Esophagus squamous epithelium (tissue), 4 donors: ENCODE measurements around the gene MINDY1.
A peak's percentile ranks its signal among the peaks of the same experiment; 100 is the strongest.

Experiments
- CTCF ChIP-seq, 6 experiments: fragments of 450-650 bp in 4 of 6; fragments of 200-600 bp in 2 of 6; sonication (generic) in 2 of 6; IDR thresholded peaks; one replicate each; pipeline ENCODE4 v1.5.1; 2016 to 2019; ENCODE audit warnings: antibody characterized with exemption in 6 of 6, mild to moderate bottlenecking in 4 of 6, moderate library complexity in 4 of 6
- POLR2A ChIP-seq, 4 donors: fragments of 450-650 bp; IDR thresholded peaks; one replicate each; pipeline ENCODE4 v1.6.1; 2017; ENCODE audit warnings: antibody characterized with exemption in 4 of 4, mild to moderate bottlenecking in 4 of 4, moderate library complexity in 3 of 4

GRCh38 chr1:151049458-151049857 is 42.8 kb upstream of the MINDY1 start:
- no peak for TF ChIP-seq CTCF (IDR thresholded peaks at IDR 0.05)
- TF ChIP-seq POLR2A (IDR thresholded peaks at IDR 0.05), result peak in 1 of 4 donors; percentile 5
